DOHH2 (cell line): ENCODE results near the gene NUF2.
"Not testable (repeated sequence)": the region's sequence is repeated elsewhere in the genome, so short reads cannot be mapped to it uniquely, and the experiment has no call there.

Experiments
- H3F3A ChIP-seq: fragments of 200-600 bp; sonication (generic), shearing (Covaris generic); 2 replicates; pipeline ENCODE4 v1.6.0; 2016; ENCODE audit warnings: antibody characterized with exemption, mild to moderate bottlenecking; ENCODE audit not compliant: control insufficient read depth, insufficient read depth
- H3K27ac ChIP-seq: fragments of 200-600 bp; sonication (generic); 2 replicates; pipeline ENCODE4 v1.5.1; 2014; ENCODE audit warnings: low read depth, mild to moderate bottlenecking, low read length, moderate library complexity
- H3K27me3 ChIP-seq: fragments of 200-600 bp; sonication (generic); 2 replicates; pipeline ENCODE4 v1.6.1; 2014; ENCODE audit warnings: mild to moderate bottlenecking, low read length, mixed read lengths; ENCODE audit not compliant: control insufficient read depth
- H3K36me3 ChIP-seq: fragments of 200-600 bp; sonication (generic); 2 replicates; pipeline ENCODE4 v1.6.1; 2014; ENCODE audit warnings: mild to moderate bottlenecking, low read length, moderate library complexity, mixed read lengths; ENCODE audit not compliant: control insufficient read depth
- H3K4me1 ChIP-seq: fragments of 200-600 bp; sonication (generic); 2 replicates; pipeline ENCODE4 v1.6.1; 2014; ENCODE audit warnings: mild to moderate bottlenecking, low read length, mixed read lengths; ENCODE audit not compliant: control insufficient read depth
- H3K4me2 ChIP-seq: fragments of 200-600 bp; sonication (generic); 2 replicates; pipeline ENCODE4 v1.6.0; 2014; ENCODE audit warnings: mild to moderate bottlenecking, low read length, moderate library complexity
- H3K4me3 ChIP-seq: fragments of 200-600 bp; sonication (generic); 2 replicates; pipeline ENCODE4 v1.5.1; 2014; ENCODE audit warnings: mild to moderate bottlenecking, low read length, mixed read lengths
- H3K79me2 ChIP-seq: fragments of 200-600 bp; sonication (generic); 2 replicates; pipeline ENCODE4 v1.6.1; 2014; ENCODE audit warnings: mild to moderate bottlenecking, low read length, mixed read lengths; ENCODE audit not compliant: control insufficient read depth
- H3K9me2 ChIP-seq: fragments of 200-600 bp; sonication (generic); replicated peaks from 2 replicates; pipeline ENCODE4 v1.6.1; 2014; ENCODE audit warnings: mild to moderate bottlenecking, low read length, mixed read lengths; ENCODE audit not compliant: control insufficient read depth
- H3K9me3 ChIP-seq: fragments of 200-600 bp; sonication (generic); 2 replicates; pipeline ENCODE4 v1.6.1; 2014; ENCODE audit warnings: antibody characterized with exemption, low read length, mixed read lengths; ENCODE audit not compliant: control insufficient read depth, insufficient read depth
- H4K20me1 ChIP-seq: fragments of 200-600 bp; sonication (generic); 2 replicates; pipeline ENCODE4 v1.6.0; 2014; ENCODE audit warnings: low read depth, mild to moderate bottlenecking, antibody characterized with exemption, low read length, moderate library complexity; ENCODE audit not compliant: control insufficient read depth, insufficient read depth
- EZH2phosphoT487 ChIP-seq: fragments of 200-600 bp; sonication (generic); IDR thresholded peaks from 2 replicates; pipeline ENCODE4 v1.6.1; 2017; ENCODE audit warnings: borderline replicate concordance, mild to moderate bottlenecking, antibody characterized with exemption, low read length, moderate library complexity, mixed read lengths
- TF ChIP-seq, protein P1 (sequence below): fragments of 200-600 bp; sonication (generic); IDR thresholded peaks from one replicate; pipeline ENCODE4 v1.5.1; 2014; ENCODE audit warnings: antibody characterized with exemption, mild to moderate bottlenecking, low read depth, low read length; ENCODE audit not compliant: poor library complexity, severe bottlenecking

Gene NUF2

DNA sequence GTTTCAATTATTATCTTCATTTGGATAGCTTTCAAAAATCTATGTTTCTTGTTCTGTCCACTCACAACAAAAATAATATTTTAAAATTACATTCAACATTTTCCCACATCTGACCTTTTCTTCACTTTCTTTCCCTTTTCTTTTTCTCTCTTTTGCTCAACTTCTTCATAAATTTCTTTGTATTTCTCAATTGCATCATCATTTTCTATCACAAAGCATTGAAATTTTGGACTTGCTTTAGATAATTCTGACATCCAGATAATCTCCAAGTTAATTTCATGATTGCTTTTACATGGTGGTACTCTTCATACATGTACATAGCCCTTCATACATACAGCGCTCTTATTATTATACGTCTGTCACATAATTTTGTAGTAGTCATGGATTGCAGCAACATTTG, 30.2 kb downstream of the NUF2 start:
- no peaks in the 10 kb centered on the region for H3K27me3 ChIP-seq
- H4K20me1 ChIP-seq = no peaks in the 10 kb centered on the region
- H3K79me2 ChIP-seq = no peaks in the 10 kb centered on the region
- no peak overlapping the region for H3K4me3 ChIP-seq
- no peaks in the 10 kb centered on the region for H3K9me2 ChIP-seq
- H3K9me3 ChIP-seq = no peaks in the 10 kb centered on the region
- no peaks in the 10 kb centered on the region for H3K4me1 ChIP-seq
- peaks cover 9% of the 10 kb centered on the region for H3F3A ChIP-seq
- TF ChIP-seq, protein P1, sequence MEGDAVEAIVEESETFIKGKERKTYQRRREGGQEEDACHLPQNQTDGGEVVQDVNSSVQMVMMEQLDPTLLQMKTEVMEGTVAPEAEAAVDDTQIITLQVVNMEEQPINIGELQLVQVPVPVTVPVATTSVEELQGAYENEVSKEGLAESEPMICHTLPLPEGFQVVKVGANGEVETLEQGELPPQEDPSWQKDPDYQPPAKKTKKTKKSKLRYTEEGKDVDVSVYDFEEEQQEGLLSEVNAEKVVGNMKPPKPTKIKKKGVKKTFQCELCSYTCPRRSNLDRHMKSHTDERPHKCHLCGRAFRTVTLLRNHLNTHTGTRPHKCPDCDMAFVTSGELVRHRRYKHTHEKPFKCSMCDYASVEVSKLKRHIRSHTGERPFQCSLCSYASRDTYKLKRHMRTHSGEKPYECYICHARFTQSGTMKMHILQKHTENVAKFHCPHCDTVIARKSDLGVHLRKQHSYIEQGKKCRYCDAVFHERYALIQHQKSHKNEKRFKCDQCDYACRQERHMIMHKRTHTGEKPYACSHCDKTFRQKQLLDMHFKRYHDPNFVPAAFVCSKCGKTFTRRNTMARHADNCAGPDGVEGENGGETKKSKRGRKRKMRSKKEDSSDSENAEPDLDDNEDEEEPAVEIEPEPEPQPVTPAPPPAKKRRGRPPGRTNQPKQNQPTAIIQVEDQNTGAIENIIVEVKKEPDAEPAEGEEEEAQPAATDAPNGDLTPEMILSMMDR = no peak
- no peak for TF ChIP-seq EZH2phosphoT487
- H3K4me2 ChIP-seq = no peak overlapping the region
- no peak overlapping the region for H3K27ac ChIP-seq
- peaks cover 90% of the 10 kb centered on the region for H3K36me3 ChIP-seq

DNA sequence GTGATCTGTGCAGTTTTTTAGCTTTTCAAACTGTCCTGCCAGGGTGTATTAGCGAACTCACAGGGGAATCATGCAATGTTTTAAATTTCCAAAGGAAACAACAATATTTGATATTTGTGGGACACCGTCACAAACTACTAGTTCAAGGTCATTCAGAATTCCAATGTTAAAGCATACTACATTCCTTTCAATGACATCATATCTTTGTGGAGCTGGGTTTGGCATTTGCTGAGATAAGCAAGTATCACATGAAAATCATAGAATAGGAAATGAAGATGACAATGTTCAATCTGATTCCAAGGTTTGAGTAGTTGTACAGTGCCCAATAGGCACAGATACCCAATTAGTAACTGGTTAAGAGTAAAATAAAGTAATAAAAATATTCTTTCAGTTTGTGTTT, 35.6 kb downstream of the NUF2 start:
- H3K27me3 ChIP-seq = no peaks in the 10 kb centered on the region; the same call in 1 of the 2 replicates
- H3K4me1 ChIP-seq = peaks cover 7% of the 10 kb centered on the region
- TF ChIP-seq EZH2phosphoT487 = no peak
- TF ChIP-seq, protein P1 = no peak
- H3K9me2 ChIP-seq = no peaks in the 10 kb centered on the region
- H3K79me2 ChIP-seq = no peaks in the 10 kb centered on the region
- H3F3A ChIP-seq = peaks cover 15% of the 10 kb centered on the region
- no peaks in the 10 kb centered on the region for H3K9me3 ChIP-seq
- H3K36me3 ChIP-seq = peaks cover 45% of the 10 kb centered on the region
- no peak overlapping the region for H3K4me3 ChIP-seq
- no peak overlapping the region for H3K27ac ChIP-seq
- H3K4me2 ChIP-seq = no peak overlapping the region
- no peaks in the 10 kb centered on the region for H4K20me1 ChIP-seq

DNA sequence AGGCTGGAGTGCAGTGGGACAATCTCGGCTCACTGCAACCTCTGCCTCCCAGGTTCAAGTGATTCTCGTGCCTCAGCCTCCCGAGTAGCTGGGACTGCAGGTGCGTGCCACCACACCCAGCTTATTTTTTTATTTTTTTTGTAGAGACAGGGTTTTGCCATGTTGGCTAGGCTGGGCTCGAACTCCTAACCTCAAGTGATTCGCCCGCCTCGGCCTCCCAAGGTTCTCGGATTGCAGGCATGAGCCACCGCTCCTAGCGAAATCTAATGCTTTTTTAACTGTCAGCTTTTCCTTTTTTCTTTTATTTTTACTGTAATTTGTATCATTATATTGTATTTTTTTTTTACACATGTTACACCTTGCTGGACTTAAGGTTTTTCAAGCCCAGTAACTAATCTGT, 36.4 kb downstream of the NUF2 start:
- H3K4me2 ChIP-seq, H3K27ac ChIP-seq, H4K20me1 ChIP-seq, H3K9me2 ChIP-seq, H3K79me2 ChIP-seq, H3K27me3 ChIP-seq, H3K4me1 ChIP-seq, H3K4me3 ChIP-seq, H3K9me3 ChIP-seq: not testable (repeated sequence)
- Histone ChIP-seq H3K36me3 (peaks cover 40% of the 10 kb centered on the region), H3F3A (peaks cover 15% of the 10 kb centered on the region)

DNA sequence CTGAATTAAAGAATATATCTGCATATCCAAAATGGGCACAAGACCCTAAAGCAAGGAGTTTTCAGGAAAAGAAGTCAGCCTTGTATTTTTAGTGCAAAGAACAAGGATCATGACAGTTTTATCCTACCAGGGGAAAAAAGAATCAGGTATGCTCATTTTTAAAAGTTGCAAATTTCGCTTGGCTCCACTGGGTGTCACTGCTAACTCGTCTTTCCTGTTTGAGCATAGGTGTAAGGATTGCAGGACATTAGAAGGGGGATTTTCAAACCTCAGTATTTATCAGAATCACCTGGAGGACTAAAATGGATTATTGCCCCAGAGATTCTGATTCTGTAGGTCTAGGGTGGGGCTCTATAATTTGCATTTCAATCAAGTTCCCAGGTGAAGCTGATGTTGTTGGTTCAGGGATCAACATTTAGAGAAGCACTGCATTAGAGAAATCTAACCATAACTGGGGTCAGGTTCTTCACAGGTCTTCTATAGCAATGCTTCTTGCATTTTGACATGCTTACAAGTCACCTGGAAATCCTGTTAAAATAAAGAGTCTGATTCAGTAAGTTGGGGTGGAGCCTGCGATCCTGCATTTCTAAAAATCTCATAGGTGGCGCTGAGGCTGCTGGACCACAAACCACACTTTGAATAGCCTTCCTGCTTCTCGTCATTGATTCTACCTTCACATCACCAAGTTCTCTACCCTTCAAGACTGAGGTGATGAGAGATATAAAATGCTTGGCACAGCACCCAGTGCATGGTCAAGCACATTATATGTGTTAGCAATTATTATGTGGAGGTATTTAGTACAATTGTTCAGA, 39.6 kb downstream of the NUF2 start:
- H3F3A ChIP-seq = peaks cover 11% of the 10 kb centered on the region; the same call in 1 of the 2 replicates
- no peaks in the 10 kb centered on the region for H3K9me3 ChIP-seq
- TF ChIP-seq EZH2phosphoT487 = no peak
- TF ChIP-seq, protein P1 = peak; percentile 71
- peak overlapping the region; percentile 22; the same call in 1 of the 2 replicates for H3K4me2 ChIP-seq
- H3K27me3 ChIP-seq = peaks cover 2% of the 10 kb centered on the region; the same call in 1 of the 2 replicates
- no peak overlapping the region for H3K27ac ChIP-seq
- peaks cover 7% of the 10 kb centered on the region for H3K4me1 ChIP-seq
- peaks cover 11% of the 10 kb centered on the region for H3K36me3 ChIP-seq
- H3K9me2 ChIP-seq = no peaks in the 10 kb centered on the region
- no peak overlapping the region for H3K4me3 ChIP-seq
- no peaks in the 10 kb centered on the region for H4K20me1 ChIP-seq
- no peaks in the 10 kb centered on the region for H3K79me2 ChIP-seq
